SK-N-SH (cell line): ENCODE results near the gene DMD. TPM values are rescaled to one million over a fixed set of nuclear protein-coding genes. Genes with fewer than 3 reads are reported as not detected.

ENCODE experiments used
- CTCF ChIA-PET: fragments of 300-600, 350-600 bp; formaldehyde crosslinking; extraction: SDS; loops from one replicate; lab custom pipeline; 2021; lab: Yijun Ruan, JAX
- POLR2A ChIA-PET: fragments of 350-600 bp; sonication (Branson Sonifier 250); formaldehyde crosslinking; extraction: SDS; loops from one replicate; lab custom pipeline; 2020; ENCODE audit warnings: antibody characterized with exemption, inconsistent platforms; lab: Yijun Ruan, JAX
- DNase-seq: peaks from one replicate; pipeline ENCODE4 v3.0.0; 2012
- H2AFZ ChIP-seq: fragments of 200-600 bp; sonication (generic); 2 replicates; pipeline ENCODE4 v1.8.1; 2016; ENCODE audit warnings: antibody characterized with exemption, mild to moderate bottlenecking, low read depth
- H3F3A ChIP-seq: fragments of 200-600 bp; sonication (generic); replicated peaks from 2 replicates; pipeline ENCODE3; 2016; ENCODE audit warnings: antibody characterized with exemption, mild to moderate bottlenecking; ENCODE audit not compliant: insufficient read depth
- H3K27ac ChIP-seq, 2 experiments: fragments of 200-500 bp in 1 of 2; fragments of 200-600 bp in 1 of 2; sonication (Bioruptor generic) in 1 of 2; sonication (generic), shearing (Covaris generic) in 1 of 2; 2 replicates each; pipeline versions ENCODE4 v1.5.1 to v1.6.1; 2014 to 2016; ENCODE audit warnings: low read depth in 2 of 2, inconsistent platforms in 1 of 2, low read length in 1 of 2, mild to moderate bottlenecking in 1 of 2, mixed read lengths in 1 of 2
- H3K27me3 ChIP-seq: fragments of 200-600 bp; sonication (generic), shearing (Covaris generic); 2 replicates; pipeline ENCODE4 v1.6.1; 2016; ENCODE audit warnings: mixed run types; ENCODE audit not compliant: insufficient read depth
- H3K36me3 ChIP-seq, 2 experiments: fragments of 200-500 bp in 1 of 2; fragments of 200-600 bp in 1 of 2; sonication (Bioruptor generic) in 1 of 2; sonication (generic) in 1 of 2; replicated peaks in 1 of 2; 2 replicates each; pipeline versions ENCODE3 to v1.5.1; 2014 to 2016; ENCODE audit warnings: low read length in 1 of 2, mild to moderate bottlenecking in 1 of 2; ENCODE audit not compliant: insufficient read depth in 2 of 2, control insufficient read depth in 1 of 2
- H3K4me1 ChIP-seq, 2 experiments: fragments of 200-500 bp in 1 of 2; fragments of 200-600 bp in 1 of 2; sonication (Bioruptor generic) in 1 of 2; sonication (generic), shearing (Covaris generic) in 1 of 2; 2 replicates each; pipeline versions ENCODE4 v1.5.1 to v1.6.1; 2014 to 2016; ENCODE audit warnings: low read depth in 1 of 2, low read length in 1 of 2, mixed run types in 1 of 2; ENCODE audit not compliant: insufficient read depth in 2 of 2, control insufficient read depth in 1 of 2
- H3K4me2 ChIP-seq: fragments of 200-600 bp; sonication (generic), shearing (Covaris generic); 2 replicates; pipeline ENCODE4 v1.6.1; 2017; ENCODE audit warnings: mixed run types
- H3K4me3 ChIP-seq, 2 experiments: fragments of 200-500 bp in 1 of 2; fragments of 200-600 bp in 1 of 2; sonication (Bioruptor generic) in 1 of 2; sonication (generic), shearing (Covaris generic) in 1 of 2; 2 replicates each; pipeline versions ENCODE4 v1.5.1 to v1.8.1; 2014 to 2016; ENCODE audit warnings: low read depth in 2 of 2, inconsistent platforms in 1 of 2, low read length in 1 of 2, mild to moderate bottlenecking in 1 of 2, mixed read lengths in 1 of 2, moderate library complexity in 1 of 2
- H3K79me2 ChIP-seq: fragments of 200-600 bp; sonication (generic); 2 replicates; pipeline ENCODE4 v1.8.1; 2017; ENCODE audit warnings: mild to moderate bottlenecking; ENCODE audit not compliant: insufficient read depth
- H3K9ac ChIP-seq: fragments of 200-600 bp; sonication (generic); 2 replicates; pipeline ENCODE4 v1.6.1; 2017; ENCODE audit warnings: mixed run types
- H3K9me2 ChIP-seq: fragments of 200-600 bp; sonication (generic); 2 replicates; pipeline ENCODE4 v1.6.1; 2017; ENCODE audit warnings: mixed run types
- H3K9me3 ChIP-seq: fragments of 200-600 bp; sonication (generic); 2 replicates; pipeline ENCODE4 v1.6.1; 2017; ENCODE audit warnings: mixed run types, mild to moderate bottlenecking, moderate library complexity
- H4K20me1 ChIP-seq: fragments of 200-600 bp; sonication (generic); 2 replicates; pipeline ENCODE4 v1.6.1; 2017; ENCODE audit warnings: mild to moderate bottlenecking, mixed run types; ENCODE audit not compliant: insufficient read depth
- CHD2 ChIP-seq: fragments of 150-350 bp; IDR thresholded peaks from 2 replicates; pipeline ENCODE4 v1.6.1; 2018; ENCODE audit warnings: low read length; ENCODE audit not compliant: partially characterized antibody
- ELF1 ChIP-seq: IDR thresholded peaks from 2 replicates; pipeline ENCODE4 v1.4.0; 2012
- EZH2phosphoT487 ChIP-seq: fragments of 200-600 bp; sonication (generic); IDR thresholded peaks from 2 replicates; pipeline ENCODE4 v1.6.1; 2017; ENCODE audit warnings: low read depth, mixed run types, mild to moderate bottlenecking, antibody characterized with exemption, moderate library complexity, borderline replicate concordance
- FOSL2 ChIP-seq: IDR thresholded peaks from 2 replicates; pipeline ENCODE4 v1.4.0; 2012; ENCODE audit warnings: low read depth, mild to moderate bottlenecking, moderate library complexity, borderline replicate concordance
- FOXJ3 ChIP-seq: sonication (generic); formaldehyde crosslinking; IDR thresholded peaks from 2 replicates; pipeline ENCODE4 v1.5.1; 2020; ENCODE audit warnings: mild to moderate bottlenecking, missing genetic modification reagents
- GATA2 ChIP-seq: sonication (generic); formaldehyde crosslinking; IDR thresholded peaks from 2 replicates; pipeline ENCODE4 v1.5.0; 2020; ENCODE audit warnings: mild to moderate bottlenecking, missing genetic modification reagents
- MEF2A ChIP-seq: IDR thresholded peaks from 2 replicates; pipeline ENCODE4 v1.4.0; 2012; ENCODE audit warnings: low read depth, borderline replicate concordance
- MXI1 ChIP-seq: IDR thresholded peaks from 2 replicates; pipeline ENCODE4 v1.6.1; 2012; ENCODE audit warnings: mild to moderate bottlenecking, low read depth, low read length, improper control_type of control experiment
- POLR2AphosphoS5 ChIP-seq: IDR thresholded peaks from 2 replicates; pipeline ENCODE4 v1.6.1; 2012; ENCODE audit warnings: low read depth, low read length
- RCOR1 ChIP-seq: fragments of 150-350 bp; IDR thresholded peaks from 2 replicates; pipeline ENCODE4 v1.6.1; 2017; ENCODE audit warnings: antibody characterized with exemption, low read length
- RFX5 ChIP-seq: IDR thresholded peaks from 2 replicates; pipeline ENCODE4 v1.6.1; 2012; ENCODE audit warnings: mild to moderate bottlenecking, improper control_type of control experiment, low read length
- RXRA ChIP-seq: IDR thresholded peaks from 2 replicates; pipeline ENCODE4 v1.4.0; 2012; ENCODE audit warnings: low read depth, mild to moderate bottlenecking, borderline replicate concordance
- SMC3 ChIP-seq: IDR thresholded peaks from 2 replicates; pipeline ENCODE4 v1.6.1; 2012; ENCODE audit warnings: low read depth, low read length, improper control_type of control experiment
- TAF1 ChIP-seq: IDR thresholded peaks from 2 replicates; pipeline ENCODE4 v1.6.1; 2012; ENCODE audit warnings: low read depth, mild to moderate bottlenecking, low read length, moderate library complexity, borderline replicate concordance
- TEAD4 ChIP-seq: IDR thresholded peaks from 2 replicates; pipeline ENCODE4 v1.4.0; 2012; ENCODE audit warnings: mild to moderate bottlenecking, borderline replicate concordance; ENCODE audit not compliant: insufficient read depth
- WGBS: methylation state at CpG from one replicate; pipeline ENCODE4 v1.1.6; 2017; ENCODE audit warnings: low lambda C conversion rate; 5-methylcytosine and 5-hydroxymethylcytosine counted together
- polyA plus RNA-seq, 3 experiments: library from polyadenylated mRNA; depleted of rRNA; stranded (reverse); fragments of >200 nt; gene quantifications; 2 replicates each; pipeline ENCODE4 v1.2.3, GENCODE V29; 2012
- TF ChIP-seq, protein P1 (sequence below): IDR thresholded peaks from 2 replicates; pipeline ENCODE4 v1.6.1; 2012; ENCODE audit warnings: mild to moderate bottlenecking, low read depth, low read length, moderate library complexity
- TF ChIP-seq, protein P2 (sequence below): IDR thresholded peaks from 2 replicates; pipeline ENCODE4 v1.4.0; 2012; ENCODE audit warnings: low read depth
- TF ChIP-seq, protein P3 (sequence below): fragments of 150-350 bp; IDR thresholded peaks from 2 replicates; pipeline ENCODE4 v1.6.1; 2017; ENCODE audit warnings: antibody characterized with exemption, low read length, low read depth, borderline replicate concordance
- TF ChIP-seq, protein P4 (sequence below): IDR thresholded peaks from 2 replicates; pipeline ENCODE4 v1.4.0; 2012; ENCODE audit warnings: low read depth, borderline replicate concordance
- TF ChIP-seq, protein P5 (sequence below): IDR thresholded peaks from 2 replicates; pipeline ENCODE4 v1.4.0; 2012; ENCODE audit warnings: low read depth, borderline replicate concordance

DMD gene
- polyA plus RNA-seq, 1 of the 3 experiments (the other 2 are of a cell fraction): 3.9 TPM

DNA sequence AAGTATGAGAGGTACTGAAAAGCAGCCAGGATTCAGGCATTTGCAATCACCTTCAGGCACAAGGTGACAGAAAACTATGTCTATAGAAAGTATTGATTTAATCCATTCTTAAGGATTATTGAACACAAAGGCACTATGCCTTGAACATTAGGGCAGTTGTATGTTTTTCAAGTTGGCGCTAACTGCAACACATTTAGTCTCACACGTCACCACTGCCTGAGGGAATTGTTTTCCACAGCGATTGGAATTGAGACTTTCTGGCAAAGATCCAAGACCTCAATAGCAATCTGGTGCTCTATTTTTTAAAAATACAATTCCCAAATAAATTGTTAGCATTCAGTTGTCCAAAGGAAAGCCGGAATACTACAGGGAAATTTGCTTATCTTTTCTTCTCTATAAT, 2086.8 kb downstream of the DMD start:
- H3K36me3 ChIP-seq: no peaks in the 10 kb centered on the region
- H2AFZ ChIP-seq: no peak overlapping the region
- no peak overlapping the region for H3K4me2 ChIP-seq
- no peaks in the 10 kb centered on the region for H3K9me3 ChIP-seq
- CTCF ChIA-PET: no interaction called here
- H3K4me1 ChIP-seq: no peaks in the 10 kb centered on the region; a peak in 2 of 4 replicates
- H3K79me2 ChIP-seq: no peaks in the 10 kb centered on the region
- H3K9ac ChIP-seq: no peak overlapping the region
- no peaks in the 10 kb centered on the region for H3F3A ChIP-seq
- H3K9me2 ChIP-seq: no peaks in the 10 kb centered on the region
- POLR2A ChIA-PET: no interaction called here
- no peak for DNase-seq
- no peak overlapping the region for H3K27ac ChIP-seq
- WGBS: 40% methylated on average over 4 of the region's 4 CpGs
- no peak overlapping the region for H3K4me3 ChIP-seq
- no peaks in the 10 kb centered on the region for H3K27me3 ChIP-seq
- TF ChIP-seq MXI1 (no peak), FOXJ3 (CRISPR knock-in tag) (no peak), TAF1 (no peak), CHD2 (no peak), EZH2phosphoT487 (no peak), TEAD4 (no peak), RCOR1 (no peak), MEF2A (no peak), GATA2 (CRISPR knock-in tag) (no peak), ELF1 (no peak), RXRA (no peak), POLR2AphosphoS5 (no peak), FOSL2 (no peak), RFX5 (no peak), SMC3 (no peak)
- TF ChIP-seq, protein P1, sequence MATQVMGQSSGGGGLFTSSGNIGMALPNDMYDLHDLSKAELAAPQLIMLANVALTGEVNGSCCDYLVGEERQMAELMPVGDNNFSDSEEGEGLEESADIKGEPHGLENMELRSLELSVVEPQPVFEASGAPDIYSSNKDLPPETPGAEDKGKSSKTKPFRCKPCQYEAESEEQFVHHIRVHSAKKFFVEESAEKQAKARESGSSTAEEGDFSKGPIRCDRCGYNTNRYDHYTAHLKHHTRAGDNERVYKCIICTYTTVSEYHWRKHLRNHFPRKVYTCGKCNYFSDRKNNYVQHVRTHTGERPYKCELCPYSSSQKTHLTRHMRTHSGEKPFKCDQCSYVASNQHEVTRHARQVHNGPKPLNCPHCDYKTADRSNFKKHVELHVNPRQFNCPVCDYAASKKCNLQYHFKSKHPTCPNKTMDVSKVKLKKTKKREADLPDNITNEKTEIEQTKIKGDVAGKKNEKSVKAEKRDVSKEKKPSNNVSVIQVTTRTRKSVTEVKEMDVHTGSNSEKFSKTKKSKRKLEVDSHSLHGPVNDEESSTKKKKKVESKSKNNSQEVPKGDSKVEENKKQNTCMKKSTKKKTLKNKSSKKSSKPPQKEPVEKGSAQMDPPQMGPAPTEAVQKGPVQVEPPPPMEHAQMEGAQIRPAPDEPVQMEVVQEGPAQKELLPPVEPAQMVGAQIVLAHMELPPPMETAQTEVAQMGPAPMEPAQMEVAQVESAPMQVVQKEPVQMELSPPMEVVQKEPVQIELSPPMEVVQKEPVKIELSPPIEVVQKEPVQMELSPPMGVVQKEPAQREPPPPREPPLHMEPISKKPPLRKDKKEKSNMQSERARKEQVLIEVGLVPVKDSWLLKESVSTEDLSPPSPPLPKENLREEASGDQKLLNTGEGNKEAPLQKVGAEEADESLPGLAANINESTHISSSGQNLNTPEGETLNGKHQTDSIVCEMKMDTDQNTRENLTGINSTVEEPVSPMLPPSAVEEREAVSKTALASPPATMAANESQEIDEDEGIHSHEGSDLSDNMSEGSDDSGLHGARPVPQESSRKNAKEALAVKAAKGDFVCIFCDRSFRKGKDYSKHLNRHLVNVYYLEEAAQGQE: no peak
- TF ChIP-seq, protein P2, sequence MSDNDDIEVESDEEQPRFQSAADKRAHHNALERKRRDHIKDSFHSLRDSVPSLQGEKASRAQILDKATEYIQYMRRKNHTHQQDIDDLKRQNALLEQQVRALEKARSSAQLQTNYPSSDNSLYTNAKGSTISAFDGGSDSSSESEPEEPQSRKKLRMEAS: no peak
- TF ChIP-seq, protein P3, sequence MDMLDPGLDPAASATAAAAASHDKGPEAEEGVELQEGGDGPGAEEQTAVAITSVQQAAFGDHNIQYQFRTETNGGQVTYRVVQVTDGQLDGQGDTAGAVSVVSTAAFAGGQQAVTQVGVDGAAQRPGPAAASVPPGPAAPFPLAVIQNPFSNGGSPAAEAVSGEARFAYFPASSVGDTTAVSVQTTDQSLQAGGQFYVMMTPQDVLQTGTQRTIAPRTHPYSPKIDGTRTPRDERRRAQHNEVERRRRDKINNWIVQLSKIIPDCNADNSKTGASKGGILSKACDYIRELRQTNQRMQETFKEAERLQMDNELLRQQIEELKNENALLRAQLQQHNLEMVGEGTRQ: no peak
- TF ChIP-seq, protein P4, sequence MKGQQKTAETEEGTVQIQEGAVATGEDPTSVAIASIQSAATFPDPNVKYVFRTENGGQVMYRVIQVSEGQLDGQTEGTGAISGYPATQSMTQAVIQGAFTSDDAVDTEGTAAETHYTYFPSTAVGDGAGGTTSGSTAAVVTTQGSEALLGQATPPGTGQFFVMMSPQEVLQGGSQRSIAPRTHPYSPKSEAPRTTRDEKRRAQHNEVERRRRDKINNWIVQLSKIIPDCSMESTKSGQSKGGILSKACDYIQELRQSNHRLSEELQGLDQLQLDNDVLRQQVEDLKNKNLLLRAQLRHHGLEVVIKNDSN: no peak
- TF ChIP-seq, protein P5, sequence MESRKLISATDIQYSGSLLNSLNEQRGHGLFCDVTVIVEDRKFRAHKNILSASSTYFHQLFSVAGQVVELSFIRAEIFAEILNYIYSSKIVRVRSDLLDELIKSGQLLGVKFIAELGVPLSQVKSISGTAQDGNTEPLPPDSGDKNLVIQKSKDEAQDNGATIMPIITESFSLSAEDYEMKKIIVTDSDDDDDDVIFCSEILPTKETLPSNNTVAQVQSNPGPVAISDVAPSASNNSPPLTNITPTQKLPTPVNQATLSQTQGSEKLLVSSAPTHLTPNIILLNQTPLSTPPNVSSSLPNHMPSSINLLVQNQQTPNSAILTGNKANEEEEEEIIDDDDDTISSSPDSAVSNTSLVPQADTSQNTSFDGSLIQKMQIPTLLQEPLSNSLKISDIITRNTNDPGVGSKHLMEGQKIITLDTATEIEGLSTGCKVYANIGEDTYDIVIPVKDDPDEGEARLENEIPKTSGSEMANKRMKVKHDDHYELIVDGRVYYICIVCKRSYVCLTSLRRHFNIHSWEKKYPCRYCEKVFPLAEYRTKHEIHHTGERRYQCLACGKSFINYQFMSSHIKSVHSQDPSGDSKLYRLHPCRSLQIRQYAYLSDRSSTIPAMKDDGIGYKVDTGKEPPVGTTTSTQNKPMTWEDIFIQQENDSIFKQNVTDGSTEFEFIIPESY: no peak
- no peaks in the 10 kb centered on the region for H4K20me1 ChIP-seq
